OCI-LY7 (cell line): ENCODE data around the gene COMMD1. TPM values are rescaled to one million over a fixed set of nuclear protein-coding genes. Genes with fewer than 3 reads are reported as not detected.
"Not testable (repeated sequence)": the region's sequence is repeated elsewhere in the genome, so short reads cannot be mapped to it uniquely, and the experiment has no call there.

ENCODE experiments used
- BruUV-seq: library from RNA; stranded (reverse); fragments of 400-500 nt; replicated peaks from 2 replicates; lab custom pipeline; 2021; lab: Mats Ljungman, UMichigan
- CTCF ChIA-PET: fragments of 300-600 bp; sonication (Branson Sonifier 250); formaldehyde crosslinking; loops from one replicate; lab custom pipeline; 2022; ENCODE audit warnings: antibody characterized with exemption; ENCODE audit not compliant: unreplicated experiment; lab: Charles Lee
- POLR2A ChIA-PET: fragments of 300-600 bp; sonication (Branson Sonifier 250); formaldehyde crosslinking; loops from one replicate; lab custom pipeline; 2022; ENCODE audit warnings: antibody characterized with exemption; lab: Charles Lee
- DNase-seq: peaks from one replicate; pipeline ENCODE4 v3.0.0-alpha.2; 2015; ENCODE audit warnings: low spot score
- H2AFZ ChIP-seq: fragments of 200-600 bp; sonication (generic), shearing (Covaris generic); 2 replicates; pipeline ENCODE4 v1.6.1; 2014; ENCODE audit warnings: mild to moderate bottlenecking, antibody characterized with exemption, low read length, moderate library complexity
- H3K27ac ChIP-seq: fragments of 200-600 bp; sonication (generic); 2 replicates; pipeline ENCODE4 v1.5.1; 2014; ENCODE audit warnings: mixed run types, low read depth, mild to moderate bottlenecking, moderate library complexity, low read length, inconsistent platforms; ENCODE audit not compliant: poor library complexity, severe bottlenecking
- H3K36me3 ChIP-seq: fragments of 200-600 bp; sonication (generic); 2 replicates; pipeline ENCODE4 v1.6.1; 2014; ENCODE audit warnings: mild to moderate bottlenecking, antibody characterized with exemption, low read length, moderate library complexity, mixed read lengths; ENCODE audit not compliant: insufficient read depth
- H3K4me1 ChIP-seq: fragments of 200-600 bp; sonication (generic); 2 replicates; pipeline ENCODE4 v1.5.1; 2014; ENCODE audit warnings: mild to moderate bottlenecking, low read length; ENCODE audit not compliant: insufficient read depth, poor library complexity, severe bottlenecking
- H3K4me2 ChIP-seq: fragments of 200-600 bp; sonication (generic); 2 replicates; pipeline ENCODE4 v1.6.1; 2014; ENCODE audit warnings: mild to moderate bottlenecking, low read length
- H3K4me3 ChIP-seq: fragments of 200-600 bp; sonication (generic); 2 replicates; pipeline ENCODE4 v1.5.1; 2014; ENCODE audit warnings: mild to moderate bottlenecking, low read depth, low read length; ENCODE audit not compliant: poor library complexity, severe bottlenecking
- H3K79me2 ChIP-seq: fragments of 200-600 bp; sonication (generic); 2 replicates; pipeline ENCODE4 v1.6.1; 2016; ENCODE audit warnings: low read depth, mild to moderate bottlenecking, low read length, moderate library complexity, mixed read lengths; ENCODE audit not compliant: insufficient read depth
- H3K9me2 ChIP-seq: fragments of 200-600 bp; sonication (generic); 2 replicates; pipeline ENCODE4 v1.6.1; 2016; ENCODE audit warnings: mild to moderate bottlenecking, low read length, mixed read lengths; ENCODE audit not compliant: insufficient read depth
- H3K9me3 ChIP-seq: fragments of 200-600 bp; sonication (generic); 2 replicates; pipeline ENCODE4 v1.6.1; 2014; ENCODE audit warnings: mild to moderate bottlenecking, mixed run types, low read length, mixed read lengths
- H4K20me1 ChIP-seq: fragments of 200-600 bp; sonication (generic); 2 replicates; pipeline ENCODE4 v1.6.1; 2014; ENCODE audit warnings: mild to moderate bottlenecking, antibody characterized with exemption, low read length, moderate library complexity, mixed read lengths; ENCODE audit not compliant: insufficient read depth
- CTCF ChIP-seq: fragments of 200-600 bp; sonication (generic); conservative IDR thresholded peaks from 2 replicates; pipeline ENCODE4 v1.5.1; 2014; ENCODE audit warnings: mild to moderate bottlenecking, antibody characterized with exemption, low read length, moderate library complexity, mixed read lengths
- EZH2phosphoT487 ChIP-seq: fragments of 200-600 bp; sonication (generic); IDR thresholded peaks from 2 replicates; pipeline ENCODE4 v1.6.1; 2018; ENCODE audit warnings: low read depth, borderline replicate concordance, mild to moderate bottlenecking, mixed run types, antibody characterized with exemption, low read length, moderate library complexity, mixed read lengths
- intact Hi-C: fragments of 100-400 bp; cut with micrococcal nuclease; formaldehyde crosslinking; loops from one replicate; pipeline ENCODE4 v1.10.0; 2022; ENCODE audit not compliant: unreplicated experiment
- total RNA-seq, 2 experiments: library from RNA; depleted of rRNA in 1 of 2; stranded (reverse); fragments of >200 nt in 1 of 2; shearing (Covaris generic) in 1 of 2; gene quantifications; 2 replicates each; pipeline ENCODE4 v1.2.3, GENCODE V29; 2014 to 2022

COMMD1 gene
- total RNA-seq, 2 experiments from 2014 or later, result 22.0 to 22.1 TPM

DNA sequence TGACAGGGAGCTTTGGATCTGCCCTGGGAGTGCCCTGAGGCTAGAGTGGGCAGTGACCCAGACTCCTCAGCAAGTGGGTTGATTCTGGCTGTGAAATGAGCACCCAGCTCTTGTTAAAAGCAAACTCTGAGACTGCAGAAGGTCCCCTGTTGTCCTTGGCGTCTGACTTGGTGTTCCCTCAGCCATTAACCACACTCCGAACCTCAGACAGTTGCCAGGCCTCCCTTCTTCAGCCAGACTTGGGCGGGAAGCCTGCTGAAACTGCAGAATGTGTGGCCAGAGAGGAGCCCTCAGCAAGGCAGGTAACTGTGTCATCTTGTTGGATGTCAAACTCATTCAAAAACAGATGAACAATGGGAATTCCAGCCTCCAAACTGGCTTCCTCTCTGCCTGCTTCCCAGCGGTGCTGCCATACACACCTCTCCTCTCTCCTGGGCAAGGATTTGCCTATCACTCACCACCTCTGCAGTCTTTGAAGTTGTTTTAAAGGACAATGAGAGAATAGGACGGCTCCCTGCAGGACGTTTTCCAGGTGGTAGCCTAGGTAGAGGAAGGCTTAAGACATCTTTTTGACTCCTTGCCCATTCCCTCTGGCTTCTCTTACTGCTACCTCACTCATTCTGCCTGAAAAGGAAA lies 251.5 kb downstream of the COMMD1 start:
- DNase-seq, result no peak
- BruUV-seq, result no TSS peak
- H3K9me2 ChIP-seq, result no peaks in the 10 kb centered on the region
- no peak overlapping the region for H3K4me2 ChIP-seq
- CTCF ChIA-PET, result interaction anchor here (1.0 kb wide), 1 partner anchor 25 kb away, joined by 4 read pairs; no protein-coding TSS in a partner anchor
- H4K20me1 ChIP-seq, result no peaks in the 10 kb centered on the region
- H3K27ac ChIP-seq, result no peak overlapping the region
- no peak overlapping the region for H2AFZ ChIP-seq
- H3K4me1 ChIP-seq, result peaks cover 21% of the 10 kb centered on the region
- TF ChIP-seq CTCF, result no peak
- no peak for TF ChIP-seq EZH2phosphoT487
- H3K79me2 ChIP-seq, result no peaks in the 10 kb centered on the region
- no peak overlapping the region for H3K4me3 ChIP-seq
- intact Hi-C loops, result no loop called here
- peaks cover 7% of the 10 kb centered on the region for H3K9me3 ChIP-seq
- no peaks in the 10 kb centered on the region for H3K36me3 ChIP-seq
- POLR2A ChIA-PET, result interaction anchor here (0.8 to 1.1 kb wide), 2 partner anchors 15 to 25 kb away, joined by 3 read pairs; no protein-coding TSS in a partner anchor

GRCh38 chr2:62158444-62159121 lies 253.1 kb downstream of the COMMD1 start:
- no peak overlapping the region for H3K4me3 ChIP-seq
- H3K9me2 ChIP-seq, result no peaks in the 10 kb centered on the region
- H3K4me1 ChIP-seq, result peaks cover 30% of the 10 kb centered on the region
- H2AFZ ChIP-seq, result no peak overlapping the region
- BruUV-seq, result no TSS peak
- ChIA-PET POLR2A (interaction anchor here (0.8 to 1.2 kb wide), 3 partner anchors 11 to 16 kb away, joined by 3 read pairs; no protein-coding TSS in a partner anchor), CTCF (no interaction called here)
- H4K20me1 ChIP-seq, result no peaks in the 10 kb centered on the region
- no peaks in the 10 kb centered on the region for H3K79me2 ChIP-seq
- H3K27ac ChIP-seq, result no peak overlapping the region
- H3K9me3 ChIP-seq, result peaks cover 7% of the 10 kb centered on the region
- H3K4me2 ChIP-seq, result no peak overlapping the region
- intact Hi-C loops, result no loop called here
- no peak for DNase-seq
- no peaks in the 10 kb centered on the region for H3K36me3 ChIP-seq
- no peak for TF ChIP-seq CTCF
- no peak for TF ChIP-seq EZH2phosphoT487

DNA sequence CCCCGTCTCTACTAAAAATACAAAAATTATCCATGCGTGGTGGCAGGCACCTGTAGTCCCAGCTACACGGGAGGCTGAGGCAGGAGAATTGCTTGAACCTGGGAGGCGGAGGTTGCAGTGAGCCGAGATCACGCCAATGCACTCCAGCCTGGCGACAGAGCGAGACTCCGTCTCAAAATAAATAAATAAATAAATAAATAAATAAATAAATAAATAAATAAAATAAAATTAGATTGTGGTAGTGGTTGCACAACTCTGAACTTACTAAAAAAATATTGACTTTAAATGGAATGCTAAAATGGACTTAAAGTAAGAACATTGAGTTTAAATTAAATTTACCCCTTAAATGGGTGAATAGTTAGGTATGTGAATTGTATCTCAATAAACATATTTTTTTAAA lies 255.2 kb downstream of the COMMD1 start:
- H3K4me2 ChIP-seq, H3K27ac ChIP-seq, H3K4me3 ChIP-seq, H3K9me2 ChIP-seq, H3K36me3 ChIP-seq, H3K9me3 ChIP-seq, H2AFZ ChIP-seq, H4K20me1 ChIP-seq, BruUV-seq, intact Hi-C loops, H3K79me2 ChIP-seq, DNase-seq: not testable (repeated sequence)
- POLR2A ChIA-PET, result interaction anchor here (0.7 to 4.9 kb wide), 3 partner anchors 17 to 99 kb away, joined by 3 to 31 read pairs (median 4); no protein-coding TSS in a partner anchor
- CTCF ChIA-PET, result interaction anchor here (1.4 kb wide), 1 partner anchor 18 kb away, joined by 3 read pairs; no protein-coding TSS in a partner anchor
- peaks cover 44% of the 10 kb centered on the region for H3K4me1 ChIP-seq
